Measurements from ENCODE around the gene EPHA10.

DNA sequence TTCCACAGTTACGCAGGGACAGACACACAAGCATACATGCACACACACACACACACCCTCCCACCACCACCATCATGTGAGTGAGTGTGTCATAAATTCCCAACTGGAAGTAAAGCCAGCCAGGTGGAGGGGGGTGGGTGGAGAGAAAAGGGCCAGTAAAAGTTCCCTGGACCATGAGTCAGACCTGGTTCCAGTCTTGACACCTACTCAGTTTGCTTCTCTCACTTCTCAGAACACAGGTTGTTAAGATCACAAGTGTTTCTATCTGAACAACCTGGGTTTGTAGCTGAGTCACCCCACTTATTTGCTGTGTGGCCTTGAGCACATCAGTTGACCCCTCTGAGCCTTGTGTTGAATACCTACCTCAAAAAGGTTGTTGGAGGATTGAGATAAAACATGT, 9.6 kb downstream of the EPHA10 start:
- TF ChIP-seq JUND (IDR thresholded peaks at IDR 0.05), result no peak
- TF ChIP-seq, protein P1, sequence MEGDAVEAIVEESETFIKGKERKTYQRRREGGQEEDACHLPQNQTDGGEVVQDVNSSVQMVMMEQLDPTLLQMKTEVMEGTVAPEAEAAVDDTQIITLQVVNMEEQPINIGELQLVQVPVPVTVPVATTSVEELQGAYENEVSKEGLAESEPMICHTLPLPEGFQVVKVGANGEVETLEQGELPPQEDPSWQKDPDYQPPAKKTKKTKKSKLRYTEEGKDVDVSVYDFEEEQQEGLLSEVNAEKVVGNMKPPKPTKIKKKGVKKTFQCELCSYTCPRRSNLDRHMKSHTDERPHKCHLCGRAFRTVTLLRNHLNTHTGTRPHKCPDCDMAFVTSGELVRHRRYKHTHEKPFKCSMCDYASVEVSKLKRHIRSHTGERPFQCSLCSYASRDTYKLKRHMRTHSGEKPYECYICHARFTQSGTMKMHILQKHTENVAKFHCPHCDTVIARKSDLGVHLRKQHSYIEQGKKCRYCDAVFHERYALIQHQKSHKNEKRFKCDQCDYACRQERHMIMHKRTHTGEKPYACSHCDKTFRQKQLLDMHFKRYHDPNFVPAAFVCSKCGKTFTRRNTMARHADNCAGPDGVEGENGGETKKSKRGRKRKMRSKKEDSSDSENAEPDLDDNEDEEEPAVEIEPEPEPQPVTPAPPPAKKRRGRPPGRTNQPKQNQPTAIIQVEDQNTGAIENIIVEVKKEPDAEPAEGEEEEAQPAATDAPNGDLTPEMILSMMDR (IDR thresholded peaks at IDR 0.05; ENCODE audit: low read depth, low read length, missing input control), result no peak
- TF ChIP-seq, protein P2, sequence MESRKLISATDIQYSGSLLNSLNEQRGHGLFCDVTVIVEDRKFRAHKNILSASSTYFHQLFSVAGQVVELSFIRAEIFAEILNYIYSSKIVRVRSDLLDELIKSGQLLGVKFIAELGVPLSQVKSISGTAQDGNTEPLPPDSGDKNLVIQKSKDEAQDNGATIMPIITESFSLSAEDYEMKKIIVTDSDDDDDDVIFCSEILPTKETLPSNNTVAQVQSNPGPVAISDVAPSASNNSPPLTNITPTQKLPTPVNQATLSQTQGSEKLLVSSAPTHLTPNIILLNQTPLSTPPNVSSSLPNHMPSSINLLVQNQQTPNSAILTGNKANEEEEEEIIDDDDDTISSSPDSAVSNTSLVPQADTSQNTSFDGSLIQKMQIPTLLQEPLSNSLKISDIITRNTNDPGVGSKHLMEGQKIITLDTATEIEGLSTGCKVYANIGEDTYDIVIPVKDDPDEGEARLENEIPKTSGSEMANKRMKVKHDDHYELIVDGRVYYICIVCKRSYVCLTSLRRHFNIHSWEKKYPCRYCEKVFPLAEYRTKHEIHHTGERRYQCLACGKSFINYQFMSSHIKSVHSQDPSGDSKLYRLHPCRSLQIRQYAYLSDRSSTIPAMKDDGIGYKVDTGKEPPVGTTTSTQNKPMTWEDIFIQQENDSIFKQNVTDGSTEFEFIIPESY (IDR thresholded peaks at IDR 0.05), result no peak
- no peak for TF ChIP-seq RAD21 (IDR thresholded peaks at IDR 0.05)
- TF ChIP-seq, protein P3, sequence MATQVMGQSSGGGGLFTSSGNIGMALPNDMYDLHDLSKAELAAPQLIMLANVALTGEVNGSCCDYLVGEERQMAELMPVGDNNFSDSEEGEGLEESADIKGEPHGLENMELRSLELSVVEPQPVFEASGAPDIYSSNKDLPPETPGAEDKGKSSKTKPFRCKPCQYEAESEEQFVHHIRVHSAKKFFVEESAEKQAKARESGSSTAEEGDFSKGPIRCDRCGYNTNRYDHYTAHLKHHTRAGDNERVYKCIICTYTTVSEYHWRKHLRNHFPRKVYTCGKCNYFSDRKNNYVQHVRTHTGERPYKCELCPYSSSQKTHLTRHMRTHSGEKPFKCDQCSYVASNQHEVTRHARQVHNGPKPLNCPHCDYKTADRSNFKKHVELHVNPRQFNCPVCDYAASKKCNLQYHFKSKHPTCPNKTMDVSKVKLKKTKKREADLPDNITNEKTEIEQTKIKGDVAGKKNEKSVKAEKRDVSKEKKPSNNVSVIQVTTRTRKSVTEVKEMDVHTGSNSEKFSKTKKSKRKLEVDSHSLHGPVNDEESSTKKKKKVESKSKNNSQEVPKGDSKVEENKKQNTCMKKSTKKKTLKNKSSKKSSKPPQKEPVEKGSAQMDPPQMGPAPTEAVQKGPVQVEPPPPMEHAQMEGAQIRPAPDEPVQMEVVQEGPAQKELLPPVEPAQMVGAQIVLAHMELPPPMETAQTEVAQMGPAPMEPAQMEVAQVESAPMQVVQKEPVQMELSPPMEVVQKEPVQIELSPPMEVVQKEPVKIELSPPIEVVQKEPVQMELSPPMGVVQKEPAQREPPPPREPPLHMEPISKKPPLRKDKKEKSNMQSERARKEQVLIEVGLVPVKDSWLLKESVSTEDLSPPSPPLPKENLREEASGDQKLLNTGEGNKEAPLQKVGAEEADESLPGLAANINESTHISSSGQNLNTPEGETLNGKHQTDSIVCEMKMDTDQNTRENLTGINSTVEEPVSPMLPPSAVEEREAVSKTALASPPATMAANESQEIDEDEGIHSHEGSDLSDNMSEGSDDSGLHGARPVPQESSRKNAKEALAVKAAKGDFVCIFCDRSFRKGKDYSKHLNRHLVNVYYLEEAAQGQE (IDR thresholded peaks at IDR 0.05), result no peak
- TF ChIP-seq, protein P4, sequence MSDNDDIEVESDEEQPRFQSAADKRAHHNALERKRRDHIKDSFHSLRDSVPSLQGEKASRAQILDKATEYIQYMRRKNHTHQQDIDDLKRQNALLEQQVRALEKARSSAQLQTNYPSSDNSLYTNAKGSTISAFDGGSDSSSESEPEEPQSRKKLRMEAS (IDR thresholded peaks at IDR 0.05), result no peak

All from liver (tissue), 3 donors.